Measurements from ENCODE around the gene ACY1. TPM values are rescaled to one million over a fixed set of nuclear protein-coding genes. Genes with fewer than 3 reads are reported as not detected.

ACY1 gene
- total RNA-seq, 4 donors from 2014 or later = 10.6 to 21.4 (median 19.5) TPM

GRCh38 chr3:52034212-52034611, 50.9 kb downstream of the ACY1 start:
- Histone ChIP-seq H3K27ac (no peak overlapping the region), H3K36me3 (no peaks in the 10 kb centered on the region), H3K4me1 (no peaks in the 10 kb centered on the region), H3K4me3 (no peak overlapping the region), H3K27me3 (no peaks in the 10 kb centered on the region), H3K9me3 (no peaks in the 10 kb centered on the region)
- WGBS, 2 donors (ENCODE audit: low coverage in 1 of 2) = 80% methylated on average over 1 of the region's 5 CpGs; no CpG with 5 or more reads in 1 of the 2 donors
- ATAC-seq = no peak
- no peak for TF ChIP-seq EP300 (IDR thresholded peaks at IDR 0.05)
- TF ChIP-seq POLR2A (IDR thresholded peaks at IDR 0.05) = no peak
- TF ChIP-seq CTCF (IDR thresholded peaks at IDR 0.05) = no peak
- no peak for TF ChIP-seq POLR2AphosphoS5 (IDR thresholded peaks at IDR 0.05)

GRCh38 chr3:52034651-52035050, 51.3 kb downstream of the ACY1 start:
- Histone ChIP-seq H3K4me1 (no peaks in the 10 kb centered on the region), H3K27ac (no peak overlapping the region), H3K4me3 (no peak overlapping the region), H3K9me3 (no peaks in the 10 kb centered on the region), H3K36me3 (no peaks in the 10 kb centered on the region), H3K27me3 (no peaks in the 10 kb centered on the region)
- WGBS, 2 donors (ENCODE audit: low coverage in 1 of 2) = 89% methylated on average over 1 of the region's 3 CpGs; no CpG with 5 or more reads in 1 of the 2 donors
- TF ChIP-seq EP300 (IDR thresholded peaks at IDR 0.05) (no peak), POLR2AphosphoS5 (IDR thresholded peaks at IDR 0.05) (no peak), POLR2A (IDR thresholded peaks at IDR 0.05) (no peak), CTCF (IDR thresholded peaks at IDR 0.05) (no peak)
- no peak for ATAC-seq

- H3K36me3 ChIP-seq = no peaks in the 10 kb centered on the region
- H3K4me3 ChIP-seq = no peak overlapping the region
- H3K27ac ChIP-seq = no peak overlapping the region
- no peak for ATAC-seq
- H3K9me3 ChIP-seq = no peaks in the 10 kb centered on the region
- TF ChIP-seq EP300 (IDR thresholded peaks at IDR 0.05) (no peak), POLR2AphosphoS5 (IDR thresholded peaks at IDR 0.05) (no peak)
- no peaks in the 10 kb centered on the region for H3K27me3 ChIP-seq
- 80% methylated on average over 1 of the region's 5 CpGs for WGBS, 2 donors (ENCODE audit: low coverage in 1 of 2)
- peaks cover 0 to 8% (median 0%) of the 10 kb centered on the region in 3 donors for H3K4me1 ChIP-seq
Measured at GRCh38 chr3:52036222-52036694, 52.9 kb downstream of the ACY1 start.

- WGBS, 2 donors (ENCODE audit: low coverage in 1 of 2) = 67% methylated on average over 1 of the region's 5 CpGs; no CpG with 5 or more reads in 1 of the 2 donors
- no peaks in the 10 kb centered on the region for H3K36me3 ChIP-seq
Measured at GRCh38 chr3:52036829-52037228, 53.5 kb downstream of the ACY1 start.

GRCh38 chr3:52037291-52037690, 54.0 kb downstream of the ACY1 start:
- no peak for ATAC-seq
- no peak for TF ChIP-seq POLR2AphosphoS5 (IDR thresholded peaks at IDR 0.05)
- TF ChIP-seq CTCF (IDR thresholded peaks at IDR 0.05) = no peak
- TF ChIP-seq EP300 (IDR thresholded peaks at IDR 0.05) = no peak
- TF ChIP-seq POLR2A (IDR thresholded peaks at IDR 0.05) = no peak
- H3K27me3 ChIP-seq = no peaks in the 10 kb centered on the region
- no peaks in the 10 kb centered on the region for H3K36me3 ChIP-seq
- no peak overlapping the region for H3K4me3 ChIP-seq
- no CpG with 5 or more reads among the region's 4 CpGs for WGBS, 2 donors (ENCODE audit: low coverage in 1 of 2)
- H3K9me3 ChIP-seq = no peaks in the 10 kb centered on the region
- no peak overlapping the region for H3K27ac ChIP-seq
- H3K4me1 ChIP-seq = peaks cover 0 to 8% (median 0%) of the 10 kb centered on the region in 3 donors

More at GRCh38 chr3:52036829-52037228, 53.5 kb downstream of the ACY1 start:
- Histone ChIP-seq H3K9me3 (no peaks in the 10 kb centered on the region), H3K27me3 (no peaks in the 10 kb centered on the region), H3K27ac (no peak overlapping the region), H3K4me3 (no peak overlapping the region), H3K4me1 (peaks cover 0 to 8% (median 0%) of the 10 kb centered on the region in 3 donors)
- ATAC-seq = no peak
- TF ChIP-seq EP300 (IDR thresholded peaks at IDR 0.05) (no peak), CTCF (IDR thresholded peaks at IDR 0.05) (peak in 1 of 4 experiments; percentile 11)
